HG02970 (cell line): ENCODE data around the gene MTUS2.
"Not testable (repeated sequence)": the region's sequence is repeated elsewhere in the genome, so short reads cannot be mapped to it uniquely, and the experiment has no call there.

Experiments used
- ATAC-seq: cut with Tn5 transposase; IDR thresholded peaks from one replicate; pipeline ENCODE4 v1.9.1; 2021; ENCODE audit warnings: mild to moderate bottlenecking, moderate library complexity, moderate number of reproducible peaks; ENCODE audit not compliant: unreplicated experiment, low FRiP score

The MTUS2 gene

DNA sequence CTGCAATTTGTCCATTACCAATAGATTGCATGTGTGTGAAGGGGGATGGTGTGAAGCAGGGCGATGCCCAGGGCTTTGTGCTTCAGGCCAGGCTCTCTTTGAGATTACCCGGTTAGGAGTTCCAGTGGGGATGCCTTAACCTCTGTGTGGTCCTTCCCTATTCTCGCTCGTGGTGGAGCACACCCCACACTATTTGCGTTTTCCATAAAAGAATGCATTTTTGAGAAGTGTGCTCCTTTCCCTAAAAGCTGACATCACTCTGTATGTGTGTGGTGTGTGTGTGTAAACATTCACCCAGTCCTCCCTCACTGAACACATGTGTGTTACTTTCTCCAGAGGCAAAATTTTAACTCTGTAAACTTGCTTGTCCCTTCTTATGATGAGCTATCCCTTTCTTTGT, 467.1 kb downstream of the MTUS2 start:
- no peak for ATAC-seq

DNA sequence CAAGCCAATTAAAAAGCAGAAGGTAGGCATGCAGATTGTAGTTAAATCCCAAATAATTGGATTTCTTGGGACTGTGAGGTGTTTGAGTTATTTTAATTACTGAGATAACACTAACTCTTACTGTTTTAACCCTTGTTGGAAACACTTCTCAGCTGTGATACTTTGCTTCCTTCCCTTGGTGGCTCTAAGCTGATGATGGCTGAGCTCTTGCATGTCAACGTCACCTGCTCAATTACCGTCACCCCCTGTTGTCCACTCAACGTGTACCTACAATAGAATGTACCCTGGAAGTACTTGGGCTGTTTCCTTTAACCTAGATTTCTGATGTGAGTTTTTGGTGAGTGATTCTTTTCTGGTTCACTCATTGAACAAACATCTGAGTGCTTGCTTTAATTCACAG, 471.9 kb downstream of the MTUS2 start:
- ATAC-seq = no peak

DNA sequence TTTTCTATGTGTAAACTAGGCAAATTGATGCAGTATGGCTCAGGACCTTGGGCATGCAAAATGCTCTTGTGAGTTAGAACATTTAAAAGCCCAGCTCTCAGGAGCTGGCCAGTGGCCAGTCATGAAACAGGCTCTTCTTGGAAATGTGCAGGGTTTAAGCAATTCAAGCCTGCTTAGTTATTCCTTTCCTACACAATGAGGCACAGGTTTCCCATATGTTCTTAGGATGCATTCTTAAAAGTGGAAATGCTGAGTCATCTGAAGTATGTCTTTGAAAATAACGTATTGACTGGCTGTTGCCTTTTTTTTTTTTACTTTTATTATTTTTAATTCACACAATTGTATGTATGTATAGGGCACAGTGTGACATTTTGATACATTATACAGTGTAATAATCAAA, 474.7 kb downstream of the MTUS2 start:
- ATAC-seq = no peak

GRCh38 chr13:29301027-29301426, 480.9 kb downstream of the MTUS2 start:
- no peak for ATAC-seq

DNA sequence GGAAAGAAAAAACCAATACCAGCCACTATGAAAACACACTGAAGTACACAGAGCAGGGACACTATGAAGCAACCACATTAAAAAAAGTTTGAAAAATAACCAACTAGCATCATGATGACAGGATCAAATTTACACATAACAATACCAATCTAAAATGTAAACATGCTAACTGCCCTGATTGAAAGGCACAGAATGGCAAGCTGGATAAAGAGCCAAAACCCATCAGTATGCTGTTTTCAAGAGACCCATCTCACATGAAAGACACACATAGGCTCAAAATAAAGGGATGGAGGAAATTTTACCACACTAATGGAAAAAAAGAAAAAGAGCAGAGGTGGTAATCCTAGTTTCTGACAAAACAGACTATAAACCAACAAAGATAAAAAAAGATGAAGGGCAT, 484.0 kb downstream of the MTUS2 start:
- no peak for ATAC-seq

DNA sequence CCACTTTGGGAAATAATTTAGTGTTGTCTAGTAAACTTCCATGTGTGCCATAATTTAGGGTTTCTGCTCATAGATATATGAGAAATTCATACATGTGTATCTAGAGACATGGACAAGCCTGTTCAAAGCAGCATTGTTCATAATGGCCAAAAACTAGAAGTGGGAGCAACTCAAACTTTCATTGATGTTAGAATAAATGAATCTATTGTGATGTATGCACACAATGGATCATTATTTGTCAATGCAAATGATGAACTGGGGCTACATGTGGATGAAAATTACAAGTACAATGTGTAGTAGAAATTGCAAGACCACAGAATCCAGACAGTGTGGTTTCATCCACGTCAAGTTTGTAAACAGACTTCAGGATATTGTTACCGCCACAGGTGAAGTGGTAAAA, 490.7 kb downstream of the MTUS2 start:
- ATAC-seq = no peak

GRCh38 chr13:29315847-29316246, 495.7 kb downstream of the MTUS2 start:
- ATAC-seq = no peak

DNA sequence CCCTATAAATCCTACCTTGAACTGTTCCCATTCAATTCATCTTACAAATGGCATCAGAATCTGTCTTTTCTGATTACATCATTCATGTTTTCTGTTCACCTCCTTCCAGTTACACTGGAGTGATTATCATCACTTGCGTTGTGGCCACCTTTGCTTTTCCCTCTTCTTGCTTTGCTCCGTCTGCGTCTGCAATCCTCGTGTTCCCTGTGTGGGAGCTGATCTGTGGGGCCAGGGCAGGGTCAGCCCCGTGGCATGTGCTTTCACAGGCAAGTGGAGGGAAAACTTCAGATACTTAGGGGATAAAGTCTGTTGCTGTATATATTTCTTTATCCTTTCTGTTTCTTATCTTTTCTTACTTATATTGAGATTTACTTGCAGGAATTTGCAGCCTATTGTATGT, 497.7 kb downstream of the MTUS2 start:
- no peak for ATAC-seq

GRCh38 chr13:29318741-29319140, 498.6 kb downstream of the MTUS2 start:
- no peak for ATAC-seq

GRCh38 chr13:29319451-29319850, 499.3 kb downstream of the MTUS2 start:
- ATAC-seq = no peak

- ATAC-seq = no peak
Observed at GRCh38 chr13:29323954-29324353, 503.8 kb downstream of the MTUS2 start.

GRCh38 chr13:29324601-29325000, 504.5 kb downstream of the MTUS2 start:
- ATAC-seq = no peak

DNA sequence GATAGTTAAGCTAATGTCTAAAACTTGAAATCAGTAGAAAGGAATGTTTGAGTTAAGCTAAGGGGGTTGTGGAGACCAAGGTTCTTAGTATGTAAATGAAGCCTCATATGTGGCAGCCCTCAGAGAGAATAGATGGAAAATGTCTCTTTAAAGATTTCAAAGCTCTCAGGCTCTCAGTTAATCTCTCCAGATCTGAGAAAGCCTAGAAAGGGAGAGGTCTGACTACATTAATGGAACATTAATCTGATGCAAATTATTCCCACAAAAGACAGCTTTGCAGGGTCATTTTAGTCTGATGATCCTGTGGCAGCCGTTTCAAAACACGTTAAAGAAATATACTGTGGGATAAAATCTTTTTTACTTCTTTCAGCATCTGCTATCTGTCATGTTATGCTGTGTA, 508.4 kb downstream of the MTUS2 start:
- no peak for ATAC-seq

DNA sequence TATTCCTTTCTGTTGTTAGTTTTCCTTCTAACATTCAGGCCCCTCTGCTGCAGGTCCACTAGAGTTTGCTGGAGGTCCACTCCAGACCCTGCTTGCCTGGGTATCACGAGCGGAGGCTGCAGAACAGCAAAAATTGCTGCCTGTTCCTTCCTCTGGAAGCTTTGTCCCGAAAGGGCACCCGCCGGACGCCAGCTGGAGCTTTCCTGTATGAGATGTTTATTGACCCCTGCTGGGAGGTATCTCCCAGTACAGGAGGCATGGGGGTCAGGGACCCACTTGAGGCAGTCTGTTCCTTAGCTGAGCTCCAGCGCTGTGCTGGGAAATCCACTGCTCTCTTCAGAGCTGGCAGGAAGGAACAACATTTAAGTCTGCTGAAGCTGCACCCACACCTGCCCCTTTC, 516.2 kb downstream of the MTUS2 start:
- ATAC-seq = no peak

DNA sequence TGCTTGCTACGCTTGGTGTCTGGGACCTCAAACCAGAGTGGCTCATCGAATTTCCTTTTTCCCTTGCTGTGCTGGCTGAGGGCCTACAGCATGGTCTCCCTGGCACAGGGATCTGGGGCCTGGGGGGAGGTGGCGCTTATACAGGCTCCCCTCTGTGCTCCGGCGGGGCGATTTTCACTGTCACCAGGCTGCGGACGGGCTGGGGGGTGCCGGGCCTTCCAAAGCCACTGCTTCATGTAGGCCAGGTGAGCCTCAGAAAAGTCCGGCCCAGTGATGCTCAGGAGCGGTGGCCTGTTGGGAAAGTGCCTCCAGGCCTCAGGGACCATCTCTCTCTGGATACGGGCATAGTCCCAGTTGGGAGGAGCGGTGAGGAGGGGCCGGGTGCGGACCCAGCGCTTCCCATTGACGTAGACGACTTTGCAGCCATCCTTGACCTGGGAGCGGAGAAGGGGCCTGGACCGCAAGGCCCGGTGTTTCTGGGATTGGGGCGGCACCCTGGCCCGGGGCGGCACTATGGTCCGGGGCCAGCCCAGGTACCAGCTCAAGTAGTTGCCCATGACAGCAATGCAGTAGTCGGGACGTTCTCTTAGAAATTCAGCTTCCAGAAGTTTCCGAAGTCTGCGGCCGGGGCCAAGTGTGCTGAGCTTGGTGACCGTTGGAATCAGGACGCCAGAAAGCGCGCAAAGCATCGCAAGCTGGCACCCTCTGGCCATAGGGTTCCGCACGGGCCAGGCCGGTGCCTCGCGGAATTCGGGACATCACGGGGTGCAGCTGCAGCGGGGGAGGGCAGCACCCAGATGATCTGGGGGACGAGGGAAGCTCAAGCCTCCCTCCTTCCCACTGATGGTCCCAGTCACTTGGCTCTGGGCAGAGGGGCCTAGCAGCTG, 519.5 kb downstream of the MTUS2 start:
- no peak for ATAC-seq

GRCh38 chr13:29345860-29346582, 525.9 kb downstream of the MTUS2 start:
- not testable (repeated sequence) for ATAC-seq

GRCh38 chr13:29355029-29355428, 534.9 kb downstream of the MTUS2 start:
- no peak for ATAC-seq

GRCh38 chr13:29359181-29359580, 539.0 kb downstream of the MTUS2 start:
- ATAC-seq = no peak

- no peak for ATAC-seq
Observed at GRCh38 chr13:29361716-29362115, 541.6 kb downstream of the MTUS2 start.

- ATAC-seq = no peak
Observed at GRCh38 chr13:29362849-29363604, 542.9 kb downstream of the MTUS2 start.
